Caco-2 (cell line): ENCODE results near the gene C1QTNF12. TPM values are rescaled to one million over a fixed set of nuclear protein-coding genes. Genes with fewer than 3 reads are reported as not detected.

Experiments
- BruUV-seq: library from RNA; stranded (reverse); fragments of 400-500 nt; replicated peaks from 2 replicates; lab custom pipeline; 2021; lab: Mats Ljungman, UMichigan
- CTCF ChIA-PET: fragments of 300-600 bp; sonication (Branson Sonifier 250); formaldehyde crosslinking; loops from one replicate; lab custom pipeline; 2022; ENCODE audit warnings: antibody characterized with exemption; lab: Charles Lee
- POLR2A ChIA-PET: fragments of 300-600 bp; sonication (Branson Sonifier 250); formaldehyde crosslinking; loops from one replicate; lab custom pipeline; 2022; ENCODE audit warnings: antibody characterized with exemption; lab: Charles Lee
- DNase-seq, 2 experiments: peaks; one replicate each; pipeline versions ENCODE4 v3.0.0 to v3.0.0-alpha.2; 2020 to 2022
- H3K27me3 ChIP-seq: replicated peaks from 2 replicates; pipeline ENCODE4 v1.6.0; 2011; ENCODE audit warnings: low read length; ENCODE audit not compliant: control insufficient read depth, insufficient read depth
- H3K36me3 ChIP-seq: 2 replicates; pipeline ENCODE4 v1.5.1; 2011; ENCODE audit warnings: low read length; ENCODE audit not compliant: control insufficient read depth, insufficient read depth
- H3K4me1 ChIP-seq: fragments of 250-450 bp; sonication (Bioruptor Pico); 2 replicates; pipeline ENCODE4 v1.5.1; 2020; ENCODE audit warnings: mild to moderate bottlenecking
- H3K4me3 ChIP-seq: 2 replicates; pipeline ENCODE4 v1.5.1; 2011; ENCODE audit warnings: low read depth, mild to moderate bottlenecking, control low read depth, low read length
- H3K9me3 ChIP-seq: fragments of 250-450 bp; sonication (Bioruptor Pico); 2 replicates; pipeline ENCODE4 v1.5.1; 2020; ENCODE audit warnings: mild to moderate bottlenecking, moderate library complexity
- H3K27ac Mint-ChIP-seq: one replicate; pipeline ENCODE4 v1.8.0; 2022; ENCODE audit warnings: mixed read lengths; ENCODE audit not compliant: unreplicated experiment
- H3K27me3 Mint-ChIP-seq: one replicate; pipeline ENCODE4 v1.8.0; 2022; ENCODE audit warnings: mixed read lengths; ENCODE audit not compliant: insufficient read depth, unreplicated experiment
- H3K36me3 Mint-ChIP-seq: one replicate; pipeline ENCODE4 v1.8.0; 2022; ENCODE audit warnings: mild to moderate bottlenecking, mixed read lengths; ENCODE audit not compliant: insufficient read depth, unreplicated experiment
- H3K4me1 Mint-ChIP-seq: one replicate; pipeline ENCODE4 v1.8.0; 2022; ENCODE audit warnings: low read depth, mixed read lengths; ENCODE audit not compliant: unreplicated experiment
- H3K4me3 Mint-ChIP-seq: one replicate; pipeline ENCODE4 v1.8.0; 2022; ENCODE audit warnings: mild to moderate bottlenecking, moderate library complexity, mixed read lengths; ENCODE audit not compliant: unreplicated experiment
- H3K9me3 Mint-ChIP-seq: one replicate; pipeline ENCODE4 v1.8.0; 2022; ENCODE audit warnings: mixed read lengths; ENCODE audit not compliant: unreplicated experiment
- CTCF ChIP-seq, 2 experiments: fragments of 200-600 bp in 1 of 2; IDR thresholded peaks; 1 replicate in 1 of 2; 2 replicates in 1 of 2; pipeline versions ENCODE4 v1.5.1 to v1.8.0; 2011 to 2022; ENCODE audit warnings: antibody characterized with exemption in 1 of 2, control low read depth in 1 of 2, inconsistent platforms in 1 of 2, low read depth in 1 of 2, low read length in 1 of 2, mild to moderate bottlenecking in 1 of 2, moderate library complexity in 1 of 2; ENCODE audit not compliant: insufficient read depth in 1 of 2, severe bottlenecking in 1 of 2, unreplicated experiment in 1 of 2
- intact Hi-C: fragments of 100-400 bp; cut with micrococcal nuclease; formaldehyde crosslinking; loops from one replicate; pipeline ENCODE4 v1.10.0; 2022; ENCODE audit not compliant: unreplicated experiment
- total RNA-seq: library from RNA; stranded (reverse); gene quantifications from 2 replicates; pipeline ENCODE4 v1.2.3, GENCODE V29; 2022

Gene C1QTNF12
- total RNA-seq, 1 experiment from 2014 or later: 3.7 TPM

- H3K27ac Mint-ChIP-seq: peak overlapping the region; percentile 71
These were observed 13.5 kb downstream of the C1QTNF12 start for GRCh38 chr1:1232796-1233566.

GRCh38 chr1:1232208-1232795, 14.2 kb downstream of the C1QTNF12 start, which contains the start of gene B3GALT6:
TSS of gene B3GALT6 (plus strand) at chr1:1232237. CDS start at chr1:1232279, 42 bp downstream.
- Histone ChIP-seq H3K9me3 (no peaks in the 10 kb centered on the region), H3K4me3 (peak within 1 kb of the TSS; percentile 70), H3K36me3 (peaks cover 2% of the 10 kb centered on the region; the same call in 1 of the 2 replicates), H3K4me1 (peaks cover 16% of the 10 kb centered on the region), H3K27me3 (no peaks in the 10 kb centered on the region)
- Mint-ChIP-seq H3K36me3 (peaks cover 32% of the 10 kb centered on the region), H3K27ac (peak within 1 kb of the TSS; percentile 83), H3K27me3 (no peaks in the 10 kb centered on the region), H3K4me1 (peaks cover 6% of the 10 kb centered on the region), H3K4me3 (peak within 1 kb of the TSS; percentile 85), H3K9me3 (no peaks in the 10 kb centered on the region)
- CTCF ChIA-PET: no interaction called here
- POLR2A ChIA-PET: interaction anchor here (0.6 kb wide), 1 partner anchor 29 kb away, joined by 3 read pairs; no protein-coding TSS in a partner anchor
- no peak for DNase-seq
- intact Hi-C loops: no loop called here
- BruUV-seq: no TSS peak
- no peak for TF ChIP-seq CTCF (IDR thresholded peaks at IDR 0.05; ENCODE audit: insufficient read depth in 1 of 2, low read depth in 1 of 2, low read length in 1 of 2, severe bottlenecking in 1 of 2, unreplicated experiment in 1 of 2)

More at GRCh38 chr1:1232796-1233566, 13.5 kb downstream of the C1QTNF12 start:
- H3K36me3 Mint-ChIP-seq: peaks cover 32% of the 10 kb centered on the region
- no peak for TF ChIP-seq CTCF (IDR thresholded peaks at IDR 0.05; ENCODE audit: insufficient read depth in 1 of 2, low read depth in 1 of 2, low read length in 1 of 2, severe bottlenecking in 1 of 2, unreplicated experiment in 1 of 2)
- no peaks in the 10 kb centered on the region for H3K27me3 Mint-ChIP-seq
- DNase-seq: no peak
- peaks cover 6% of the 10 kb centered on the region for H3K4me1 Mint-ChIP-seq
- ChIA-PET CTCF (no interaction called here), POLR2A (no interaction called here)
- H3K27me3 ChIP-seq: no peaks in the 10 kb centered on the region
- peak overlapping the region; percentile 34 for H3K4me3 ChIP-seq
- no TSS peak for BruUV-seq
- peaks cover 22% of the 10 kb centered on the region for H3K4me1 ChIP-seq
- peak overlapping the region; percentile 65 for H3K4me3 Mint-ChIP-seq
- intact Hi-C loops: no loop called here
- H3K9me3 Mint-ChIP-seq: no peaks in the 10 kb centered on the region
- H3K9me3 ChIP-seq: no peaks in the 10 kb centered on the region
- H3K36me3 ChIP-seq: peaks cover 2% of the 10 kb centered on the region; the same call in 1 of the 2 replicates
